ENCODE results near the gene GDPD5.

- TF ChIP-seq POLR2A (IDR thresholded peaks at IDR 0.05) (no peak), CTCF (IDR thresholded peaks at IDR 0.05) (no peak)
These were observed 21.2 kb downstream of the GDPD5 start for GRCh38 chr11:75504501-75504900.

Measured in stomach (tissue), 4 donors.